Natural killer cell (primary cell): ENCODE measurements around the gene GALNT13. TPM values are rescaled to one million over a fixed set of nuclear protein-coding genes. Genes with fewer than 3 reads are reported as not detected.

Experiments
- ATAC-seq, 3 donors: fragments of 150-1000 bp in 2 of 3; fragments of 200-7000 bp in 1 of 3; cut with Tn5 transposase; 1 replicate in 1 of 3; 2 replicates in 2 of 3; pipeline ENCODE4 v1.10.0; 2021; ENCODE audit warnings: mild to moderate bottlenecking in 2 of 3, moderate library complexity in 2 of 3
- DNase-seq, 2 donors: peaks; one replicate each; pipeline versions ENCODE4 v3.0.0 to v3.0.0-alpha.2; 2013 to 2021; ENCODE audit warnings: mixed read lengths in 1 of 2
- H3K27ac ChIP-seq: one replicate; pipeline ENCODE4 v1.5.1; 2013; ENCODE audit warnings: mild to moderate bottlenecking, low read length
- H3K27me3 ChIP-seq: one replicate; pipeline ENCODE4 v1.6.1; 2013; ENCODE audit warnings: low read length; ENCODE audit not compliant: control insufficient read depth, insufficient read depth
- H3K36me3 ChIP-seq: one replicate; pipeline ENCODE4 v1.6.1; 2013; ENCODE audit warnings: low read length; ENCODE audit not compliant: control insufficient read depth, insufficient read depth
- H3K4me1 ChIP-seq: one replicate; pipeline ENCODE4 v1.6.1; 2013; ENCODE audit warnings: low read length; ENCODE audit not compliant: control insufficient read depth, insufficient read depth
- H3K4me3 ChIP-seq: one replicate; pipeline ENCODE4 v1.5.1; 2013; ENCODE audit warnings: low read length
- H3K9me3 ChIP-seq: one replicate; pipeline ENCODE4 v1.6.1; 2013; ENCODE audit warnings: low read length; ENCODE audit not compliant: control insufficient read depth, insufficient read depth
- H3K27ac Mint-ChIP-seq, 2 donors: one replicate each; pipeline ENCODE4 v1.8.0; 2022; ENCODE audit warnings: mild to moderate bottlenecking in 2 of 2, mixed read lengths in 2 of 2, moderate library complexity in 1 of 2
- H3K27me3 Mint-ChIP-seq, 2 donors: one replicate each; pipeline ENCODE4 v1.8.0; 2022; ENCODE audit warnings: low read depth in 2 of 2, mixed read lengths in 2 of 2
- H3K36me3 Mint-ChIP-seq: one replicate; pipeline ENCODE4 v1.8.0; 2022; ENCODE audit warnings: mixed read lengths
- H3K4me1 Mint-ChIP-seq, 2 donors: one replicate each; pipeline ENCODE4 v1.8.0; 2022; ENCODE audit warnings: mixed read lengths in 2 of 2
- H3K4me3 Mint-ChIP-seq: one replicate; pipeline ENCODE4 v1.8.0; 2022; ENCODE audit warnings: mild to moderate bottlenecking, moderate library complexity, mixed read lengths
- H3K9me3 Mint-ChIP-seq, 2 donors: one replicate each; pipeline ENCODE4 v1.8.0; 2022; ENCODE audit warnings: mixed read lengths in 2 of 2
- CTCF ChIP-seq: fragments of 200-600 bp; IDR thresholded peaks from one replicate; pipeline ENCODE4 v1.8.0; 2022; ENCODE audit warnings: antibody characterized with exemption
- WGBS: methylation state at CpG from one replicate; pipeline ENCODE4 v1.1.7; 2013; ENCODE audit warnings: missing lambda C conversion rate; ENCODE audit not compliant: insufficient coverage; 5-methylcytosine and 5-hydroxymethylcytosine counted together
- intact Hi-C: fragments of 100-400 bp; cut with micrococcal nuclease; formaldehyde crosslinking; loops from one replicate; pipeline ENCODE4 v1.14.2; 2022
- total RNA-seq, 4 donors: library from RNA; stranded (reverse); fragments of 120-200 nt in 1 of 4; gene quantifications; one replicate each; pipeline versions ENCODE4 v1.2.3 to v1.2.4, GENCODE V29; 2013 to 2022

Gene GALNT13
- total RNA-seq, 3 donors from 2014 or later (not counting 1 experiment from before 2014, with no cell fraction given), result not detected

- no peak for ATAC-seq
- no peak for DNase-seq
- no peak overlapping the region for H3K4me3 ChIP-seq
- H3K27me3 Mint-ChIP-seq, result no peaks in the 10 kb centered on the region
- no peaks in the 10 kb centered on the region for H3K36me3 ChIP-seq
- peaks cover 15 to 32% of the 10 kb centered on the region in 2 donors for H3K9me3 Mint-ChIP-seq
- no peaks in the 10 kb centered on the region for H3K4me1 ChIP-seq
- intact Hi-C loops, result no loop called here
- H3K27ac ChIP-seq, result no peak overlapping the region
- no peak for TF ChIP-seq CTCF
- no peaks in the 10 kb centered on the region for H3K4me1 Mint-ChIP-seq
- H3K4me3 Mint-ChIP-seq, result no peak overlapping the region
- H3K27ac Mint-ChIP-seq, result no peak overlapping the region
- no peaks in the 10 kb centered on the region for H3K36me3 Mint-ChIP-seq
- 69% methylated on average over 2 of the region's 2 CpGs for WGBS
- no peaks in the 10 kb centered on the region for H3K9me3 ChIP-seq
- no peaks in the 10 kb centered on the region for H3K27me3 ChIP-seq
Measured at GRCh38 chr2:154158101-154158500, 286.4 kb downstream of the GALNT13 start.

- intact Hi-C loops, result no loop called here
- Mint-ChIP-seq H3K4me1 (no peaks in the 10 kb centered on the region), H3K36me3 (no peaks in the 10 kb centered on the region), H3K4me3 (no peak overlapping the region), H3K27me3 (no peaks in the 10 kb centered on the region), H3K27ac (no peak overlapping the region), H3K9me3 (peaks cover 15 to 26% of the 10 kb centered on the region in 2 donors)
- WGBS, result 88% methylated on average over 2 of the region's 2 CpGs
- Histone ChIP-seq H3K4me3 (no peak overlapping the region), H3K27me3 (no peaks in the 10 kb centered on the region), H3K4me1 (no peaks in the 10 kb centered on the region), H3K27ac (no peak overlapping the region), H3K36me3 (no peaks in the 10 kb centered on the region), H3K9me3 (no peaks in the 10 kb centered on the region)
- TF ChIP-seq CTCF, result no peak
- ATAC-seq, result no peak
- no peak for DNase-seq
Measured at GRCh38 chr2:154161286-154161685, 289.6 kb downstream of the GALNT13 start.

- peaks cover 8 to 11% of the 10 kb centered on the region in 2 donors for H3K9me3 Mint-ChIP-seq
- H3K4me1 Mint-ChIP-seq, result no peaks in the 10 kb centered on the region
- ATAC-seq (no peak), DNase-seq (no peak)
- Histone ChIP-seq H3K27me3 (no peaks in the 10 kb centered on the region), H3K36me3 (no peaks in the 10 kb centered on the region), H3K9me3 (peaks cover 8% of the 10 kb centered on the region), H3K27ac (no peak overlapping the region), H3K4me3 (no peak overlapping the region), H3K4me1 (no peaks in the 10 kb centered on the region)
- H3K27ac Mint-ChIP-seq, result no peak overlapping the region
- intact Hi-C loops, result no loop called here
- no peak for TF ChIP-seq CTCF
- whole genome bisulfite sequencing, result no CpG with 5 or more reads among the region's 1 CpG
- H3K27me3 Mint-ChIP-seq, result no peaks in the 10 kb centered on the region
- no peaks in the 10 kb centered on the region for H3K36me3 Mint-ChIP-seq
- no peak overlapping the region for H3K4me3 Mint-ChIP-seq
Measured at GRCh38 chr2:154170400-154170799, 298.7 kb downstream of the GALNT13 start.

- Histone ChIP-seq H3K27me3 (no peaks in the 10 kb centered on the region), H3K9me3 (peaks cover under 1% of the 10 kb centered on the region), H3K4me3 (no peak overlapping the region), H3K4me1 (no peaks in the 10 kb centered on the region), H3K36me3 (no peaks in the 10 kb centered on the region), H3K27ac (no peak overlapping the region)
- no peak overlapping the region for H3K4me3 Mint-ChIP-seq
- intact Hi-C loops, result no loop called here
- no peak for TF ChIP-seq CTCF
- no CpG with 5 or more reads among the region's 2 CpGs for WGBS
- H3K27me3 Mint-ChIP-seq, result no peaks in the 10 kb centered on the region
- no peak for DNase-seq
- no peaks in the 10 kb centered on the region for H3K36me3 Mint-ChIP-seq
- H3K4me1 Mint-ChIP-seq, result no peaks in the 10 kb centered on the region
- H3K9me3 Mint-ChIP-seq, result peaks cover 10 to 12% of the 10 kb centered on the region in 2 donors
- no peak overlapping the region for H3K27ac Mint-ChIP-seq
- no peak for ATAC-seq
Measured at GRCh38 chr2:154173164-154173563, 301.4 kb downstream of the GALNT13 start.
